ENCODE results near the gene HOXD8.

The HOXD8 gene

GRCh38 chr2:176110415-176111308, 18.8 kb upstream of the HOXD8 start:
- in situ Hi-C loops (cut with MboI; ENCODE audit: low sequenced_read_pairs, unreplicated experiment) = no loop called here
- DNase-seq (ENCODE audit: low spot score) = no peak
- TF ChIP-seq, protein P1, sequence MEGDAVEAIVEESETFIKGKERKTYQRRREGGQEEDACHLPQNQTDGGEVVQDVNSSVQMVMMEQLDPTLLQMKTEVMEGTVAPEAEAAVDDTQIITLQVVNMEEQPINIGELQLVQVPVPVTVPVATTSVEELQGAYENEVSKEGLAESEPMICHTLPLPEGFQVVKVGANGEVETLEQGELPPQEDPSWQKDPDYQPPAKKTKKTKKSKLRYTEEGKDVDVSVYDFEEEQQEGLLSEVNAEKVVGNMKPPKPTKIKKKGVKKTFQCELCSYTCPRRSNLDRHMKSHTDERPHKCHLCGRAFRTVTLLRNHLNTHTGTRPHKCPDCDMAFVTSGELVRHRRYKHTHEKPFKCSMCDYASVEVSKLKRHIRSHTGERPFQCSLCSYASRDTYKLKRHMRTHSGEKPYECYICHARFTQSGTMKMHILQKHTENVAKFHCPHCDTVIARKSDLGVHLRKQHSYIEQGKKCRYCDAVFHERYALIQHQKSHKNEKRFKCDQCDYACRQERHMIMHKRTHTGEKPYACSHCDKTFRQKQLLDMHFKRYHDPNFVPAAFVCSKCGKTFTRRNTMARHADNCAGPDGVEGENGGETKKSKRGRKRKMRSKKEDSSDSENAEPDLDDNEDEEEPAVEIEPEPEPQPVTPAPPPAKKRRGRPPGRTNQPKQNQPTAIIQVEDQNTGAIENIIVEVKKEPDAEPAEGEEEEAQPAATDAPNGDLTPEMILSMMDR (IDR thresholded peaks at IDR 0.05; ENCODE audit: borderline replicate concordance, control extremely low read depth, extremely low read depth, insufficient read depth, missing control alignments) = no peak

GRCh38 chr2:176111309-176111663, 18.2 kb upstream of the HOXD8 start:
- TF ChIP-seq, protein P1 (IDR thresholded peaks at IDR 0.05; ENCODE audit: borderline replicate concordance, control extremely low read depth, extremely low read depth, insufficient read depth, missing control alignments) = peak; percentile 68
- in situ Hi-C loops (cut with MboI; ENCODE audit: low sequenced_read_pairs, unreplicated experiment) = no loop called here
- peak; percentile 72 for DNase-seq (ENCODE audit: low spot score)

- TF ChIP-seq, protein P1 (IDR thresholded peaks at IDR 0.05; ENCODE audit: borderline replicate concordance, control extremely low read depth, extremely low read depth, insufficient read depth, missing control alignments) = no peak
- DNase-seq (ENCODE audit: low spot score) = no peak
- in situ Hi-C loops (cut with MboI; ENCODE audit: low sequenced_read_pairs, unreplicated experiment) = no loop called here
Measured at GRCh38 chr2:176111846-176112374, 17.6 kb upstream of the HOXD8 start.

DNA sequence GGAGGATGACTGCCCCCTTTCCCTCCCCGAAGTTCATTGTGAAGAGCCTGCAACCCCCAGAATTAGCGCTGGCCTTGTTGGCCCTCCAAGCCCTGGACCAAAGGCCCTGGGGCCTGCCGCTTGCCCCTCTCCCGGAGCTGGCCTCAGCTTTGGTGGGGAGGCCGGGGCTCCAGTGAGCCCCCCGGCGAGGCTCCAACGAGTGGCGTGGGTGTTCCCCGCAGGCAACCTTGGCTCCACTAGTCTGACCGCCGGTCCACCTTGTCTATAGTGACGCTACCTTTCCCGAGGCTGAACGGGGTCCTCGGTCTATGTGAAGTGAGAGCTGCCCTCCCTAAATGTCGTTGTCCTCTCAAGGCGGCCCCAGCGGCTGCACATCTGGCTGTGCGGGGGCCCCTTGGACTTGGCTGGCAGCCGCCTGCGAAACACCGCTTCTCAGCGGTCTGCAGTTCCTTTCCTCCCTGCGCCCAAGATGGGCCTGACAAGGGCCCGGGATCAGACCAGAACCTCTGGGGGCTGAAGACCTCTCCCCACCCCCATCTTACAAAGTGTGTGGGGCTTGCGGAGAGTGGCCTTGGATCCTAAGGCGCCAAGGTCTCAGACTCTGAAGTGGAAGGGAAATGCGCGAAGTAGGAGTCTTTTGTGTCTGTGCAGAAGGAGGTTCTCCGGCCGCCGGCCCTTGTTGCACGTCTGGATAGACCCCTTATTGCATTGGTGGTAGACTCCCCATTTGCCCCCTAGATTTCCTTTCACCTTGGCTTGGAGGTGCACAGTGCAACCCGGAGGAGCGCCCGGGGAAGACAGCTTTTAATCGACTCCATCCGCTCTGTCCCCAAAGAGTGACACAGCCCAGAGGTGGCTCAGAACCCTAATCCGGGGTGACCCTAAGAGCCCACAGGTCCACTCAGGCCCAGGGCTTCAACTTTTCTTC, 16.9 kb upstream of the HOXD8 start:
- DNase-seq (ENCODE audit: low spot score) = no peak
- TF ChIP-seq, protein P1 (IDR thresholded peaks at IDR 0.05; ENCODE audit: borderline replicate concordance, control extremely low read depth, extremely low read depth, insufficient read depth, missing control alignments) = no peak
- in situ Hi-C loops (cut with MboI; ENCODE audit: low sequenced_read_pairs, unreplicated experiment) = no loop called here

DNA sequence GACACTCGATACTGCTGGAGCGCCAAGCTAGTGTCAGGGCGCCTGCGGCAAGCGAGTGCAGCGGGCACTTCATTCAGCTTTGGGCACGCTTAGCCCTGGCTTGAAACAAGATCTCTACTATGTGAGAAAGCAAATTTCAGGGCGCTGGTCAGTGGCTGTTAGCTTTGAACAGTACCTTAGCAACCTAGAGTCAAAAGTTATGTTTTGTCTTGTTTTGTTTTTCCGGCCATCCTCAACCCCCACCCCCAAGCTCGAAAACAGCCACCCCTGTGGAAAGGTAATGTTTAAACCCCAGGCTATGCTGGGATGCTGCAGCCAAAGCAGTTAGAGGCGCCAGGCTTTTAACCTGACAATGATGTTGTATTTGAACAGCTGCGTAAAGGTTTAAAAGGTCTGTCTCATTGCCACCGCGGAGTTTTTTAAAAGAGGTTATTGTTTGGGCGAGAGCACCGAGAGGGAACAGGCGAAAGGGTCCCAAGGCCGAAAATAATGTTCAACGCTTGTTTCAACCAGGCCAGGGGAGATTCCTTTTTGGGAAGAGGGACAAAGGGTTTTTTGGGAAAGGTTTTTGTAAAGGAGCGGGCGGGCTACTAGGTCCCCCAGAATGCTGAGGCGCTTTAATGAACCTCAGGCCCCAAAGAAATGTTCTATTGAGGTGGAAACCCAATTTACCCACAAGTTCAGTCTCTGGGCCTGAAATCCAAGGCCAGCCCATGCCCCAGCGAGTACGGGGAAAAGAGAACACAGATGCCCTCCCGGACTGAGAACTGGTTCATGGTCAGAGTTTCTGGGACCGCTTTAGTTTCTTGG, 15.2 kb upstream of the HOXD8 start:
- TF ChIP-seq, protein P1 (IDR thresholded peaks at IDR 0.05; ENCODE audit: borderline replicate concordance, control extremely low read depth, extremely low read depth, insufficient read depth, missing control alignments) = no peak
- DNase-seq (ENCODE audit: low spot score) = no peak
- in situ Hi-C loops (cut with MboI; ENCODE audit: low sequenced_read_pairs, unreplicated experiment) = no loop called here
